ENCODE measurements around the gene TBCD.

DNA sequence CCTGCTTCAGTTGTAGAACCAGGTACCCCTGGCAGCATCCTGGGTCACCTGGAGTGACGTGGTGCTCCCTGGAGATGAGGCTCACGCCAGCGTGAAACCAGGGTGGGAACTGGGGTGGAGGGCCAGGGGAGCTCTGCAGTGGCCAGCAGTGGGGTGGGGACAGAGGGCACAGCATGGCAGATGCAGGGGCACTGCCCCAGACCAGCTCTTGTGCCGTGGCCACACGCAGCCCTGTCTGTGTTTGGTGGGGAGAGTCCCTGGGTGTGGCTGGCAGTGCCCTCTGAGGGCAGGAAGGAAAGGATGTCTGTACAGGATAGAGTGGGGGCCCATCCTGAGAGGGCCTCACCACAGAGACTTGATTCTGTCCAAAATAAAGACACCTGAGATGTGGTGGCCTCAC lies 63.5 kb downstream of the TBCD start:
- TF ChIP-seq, protein P1, sequence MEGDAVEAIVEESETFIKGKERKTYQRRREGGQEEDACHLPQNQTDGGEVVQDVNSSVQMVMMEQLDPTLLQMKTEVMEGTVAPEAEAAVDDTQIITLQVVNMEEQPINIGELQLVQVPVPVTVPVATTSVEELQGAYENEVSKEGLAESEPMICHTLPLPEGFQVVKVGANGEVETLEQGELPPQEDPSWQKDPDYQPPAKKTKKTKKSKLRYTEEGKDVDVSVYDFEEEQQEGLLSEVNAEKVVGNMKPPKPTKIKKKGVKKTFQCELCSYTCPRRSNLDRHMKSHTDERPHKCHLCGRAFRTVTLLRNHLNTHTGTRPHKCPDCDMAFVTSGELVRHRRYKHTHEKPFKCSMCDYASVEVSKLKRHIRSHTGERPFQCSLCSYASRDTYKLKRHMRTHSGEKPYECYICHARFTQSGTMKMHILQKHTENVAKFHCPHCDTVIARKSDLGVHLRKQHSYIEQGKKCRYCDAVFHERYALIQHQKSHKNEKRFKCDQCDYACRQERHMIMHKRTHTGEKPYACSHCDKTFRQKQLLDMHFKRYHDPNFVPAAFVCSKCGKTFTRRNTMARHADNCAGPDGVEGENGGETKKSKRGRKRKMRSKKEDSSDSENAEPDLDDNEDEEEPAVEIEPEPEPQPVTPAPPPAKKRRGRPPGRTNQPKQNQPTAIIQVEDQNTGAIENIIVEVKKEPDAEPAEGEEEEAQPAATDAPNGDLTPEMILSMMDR (IDR thresholded peaks at IDR 0.05): no peak
- TF ChIP-seq POLR2AphosphoS5 (IDR thresholded peaks at IDR 0.05): no peak

Measured in breast epithelium (tissue), 3 donors.